ENCODE measurements around the gene CDYL2. TPM values are rescaled to one million over a fixed set of nuclear protein-coding genes. Genes with fewer than 3 reads are reported as not detected.
"Not testable (repeated sequence)": the region's sequence is repeated elsewhere in the genome, so short reads cannot be mapped to it uniquely, and the experiment has no call there.

CDYL2 gene
- total and polyA plus RNA-seq, 11 donors = 0.80 to 8.6 (median 3.5) TPM

GRCh38 chr16:80655751-80656150, 148.6 kb downstream of the CDYL2 start:
- no peaks in the 10 kb centered on the region for H3K27me3 ChIP-seq
- intact Hi-C loops (cut with DNase I) = no loop called here
- no peak for ATAC-seq

GRCh38 chr16:80654094-80654862, 150.1 kb downstream of the CDYL2 start:
- H3K4me3 ChIP-seq = no peak overlapping the region
- ATAC-seq (no peak), DNase-seq (no peak)
- no peaks in the 10 kb centered on the region for H3K27me3 ChIP-seq
- H3K4me1 ChIP-seq = peaks cover 0 to 17% (median 0%) of the 10 kb centered on the region in 12 donors
- intact Hi-C loops (cut with DNase I) = no loop called here
- H3K9me3 ChIP-seq = peaks cover 0 to 18% (median 0%) of the 10 kb centered on the region in 12 donors
- no peaks in the 10 kb centered on the region for H3K36me3 ChIP-seq
- 85 to 89% (median 88%) methylated on average over 14 of the region's 14 CpGs for WGBS, 4 donors
- TF ChIP-seq CTCF (IDR thresholded peaks at IDR 0.05) (no peak), POLR2A (IDR thresholded peaks at IDR 0.05) (no peak)
- H3K27ac ChIP-seq = no peak overlapping the region

More at GRCh38 chr16:80655751-80656150, 148.6 kb downstream of the CDYL2 start:
- no peak for DNase-seq
- Histone ChIP-seq H3K4me1 (peaks cover 0 to 11% (median 0%) of the 10 kb centered on the region in 12 donors), H3K4me3 (no peak overlapping the region), H3K27ac (no peak overlapping the region), H3K36me3 (no peaks in the 10 kb centered on the region), H3K9me3 (peaks cover 0 to 19% (median 10%) of the 10 kb centered on the region in 12 donors)
- TF ChIP-seq POLR2A (IDR thresholded peaks at IDR 0.05) (no peak), CTCF (IDR thresholded peaks at IDR 0.05) (no peak)
- 84 to 87% (median 87%) methylated on average over 8 to 9 of the region's 9 CpGs for WGBS, 4 donors

GRCh38 chr16:80652441-80652840, 152.0 kb downstream of the CDYL2 start:
- no peaks in the 10 kb centered on the region for H3K27me3 ChIP-seq
- H3K27ac ChIP-seq = no peak overlapping the region
- H3K4me1 ChIP-seq = peaks cover 0 to 17% (median 0%) of the 10 kb centered on the region in 12 donors
- DNase-seq (no peak), ATAC-seq (no peak)
- WGBS, 4 donors = 79 to 89% (median 85%) methylated on average over 5 of the region's 5 CpGs
- H3K9me3 ChIP-seq = peaks cover 0 to 30% (median 7%) of the 10 kb centered on the region in 12 donors
- no peaks in the 10 kb centered on the region for H3K36me3 ChIP-seq
- TF ChIP-seq CTCF (IDR thresholded peaks at IDR 0.05) = no peak
- intact Hi-C loops (cut with DNase I) = no loop called here
- H3K4me3 ChIP-seq = no peak overlapping the region

- WGBS, 4 donors = 93 to 97% (median 95%) methylated on average over 1 of the region's 1 CpG
- H3K9me3 ChIP-seq = peaks cover 0 to 39% (median 8%) of the 10 kb centered on the region in 12 donors
- H3K36me3 ChIP-seq; ATAC-seq; DNase-seq; H3K27me3 ChIP-seq; H3K4me1 ChIP-seq; H3K27ac ChIP-seq; intact Hi-C loops (cut with DNase I); H3K4me3 ChIP-seq: not testable (repeated sequence)
Measured at GRCh38 chr16:80650281-80650680, 154.1 kb downstream of the CDYL2 start.
